Cardiac fibroblast (primary cell): ENCODE data around the gene LSS.

Experiments
- DNase-seq, 2 donors: peaks; one replicate each; pipeline versions ENCODE4 v3.0.0 to v3.0.0-alpha.2; 2010; ENCODE audit warnings: low read depth in 2 of 2
- H3K4me3 ChIP-seq, 2 donors: replicated peaks in 1 of 2; 1 replicate in 1 of 2; 2 replicates in 1 of 2; pipeline ENCODE4 v1.5.1; 2011; ENCODE audit warnings: low read depth in 2 of 2, low read length in 2 of 2, mild to moderate bottlenecking in 2 of 2, moderate library complexity in 1 of 2
- CTCF ChIP-seq: IDR thresholded peaks from one replicate; pipeline ENCODE4 v1.5.1; 2011; ENCODE audit warnings: low read depth, mild to moderate bottlenecking, low read length, inconsistent platforms

Gene LSS

GRCh38 chr21:46195595-46196195 lies 32.9 kb downstream of the LSS start:
- no peak overlapping the region for H3K4me3 ChIP-seq
- TF ChIP-seq CTCF, result no peak
- DNase-seq, result no peak

GRCh38 chr21:46194374-46195334 lies 33.9 kb downstream of the LSS start:
- no peak for DNase-seq
- no peak overlapping the region for H3K4me3 ChIP-seq
- no peak for TF ChIP-seq CTCF

GRCh38 chr21:46193829-46194373 lies 34.7 kb downstream of the LSS start:
- DNase-seq, result no peak
- H3K4me3 ChIP-seq, result no peak overlapping the region
- TF ChIP-seq CTCF, result no peak

GRCh38 chr21:46191686-46192575 lies 36.6 kb downstream of the LSS start:
- H3K4me3 ChIP-seq, result no peak overlapping the region
- TF ChIP-seq CTCF, result no peak
- DNase-seq, result no peak

GRCh38 chr21:46191257-46191685 lies 37.3 kb downstream of the LSS start:
- TF ChIP-seq CTCF, result no peak
- no peak overlapping the region for H3K4me3 ChIP-seq
- peak; percentile 84 to 85 for DNase-seq

- no peak for DNase-seq
- no peak overlapping the region for H3K4me3 ChIP-seq
- no peak for TF ChIP-seq CTCF
These were observed 38.0 kb downstream of the LSS start for GRCh38 chr21:46190491-46191131.
